GM12878 (cell line): Measurements from ENCODE around the gene DLG4. TPM values are rescaled to one million over a fixed set of nuclear protein-coding genes. Genes with fewer than 3 reads are reported as not detected.
A peak's percentile ranks its signal among the peaks of the same experiment; 100 is the strongest.

Experiments
- ATAC-seq: fragments of 200-7000 bp; cut with Tn5 transposase; 3 replicates; pipeline ENCODE4 v1.9.1; 2020; ENCODE audit warnings: mild to moderate bottlenecking, moderate library complexity
- BruUV-seq: library from RNA; stranded (reverse); fragments of 400-500 nt; replicated peaks from 2 replicates; lab custom pipeline; 2021; lab: Mats Ljungman, UMichigan
- CTCF ChIA-PET: fragments of 300-600 bp; sonication (Branson Sonifier 250); formaldehyde crosslinking; extraction: SDS; loops from one replicate; lab custom pipeline; 2021; ENCODE audit warnings: inconsistent platforms; lab: Yijun Ruan, JAX
- POLR2A ChIA-PET: fragments of 350-600 bp; formaldehyde crosslinking; extraction: SDS; loops from one replicate; lab custom pipeline; 2021; ENCODE audit warnings: inconsistent platforms; lab: Charles Lee
- RAD21 ChIA-PET: fragments of 300-600 bp; sonication (Branson Sonifier 250); formaldehyde crosslinking; loops from one replicate; lab custom pipeline; 2023; ENCODE audit warnings: antibody characterized with exemption; ENCODE audit not compliant: unreplicated experiment; lab: Charles Lee
- SMC1A ChIA-PET: fragments of 300-600 bp; sonication (Branson Sonifier 250); formaldehyde crosslinking; loops from one replicate; lab custom pipeline; 2023; ENCODE audit not compliant: unreplicated experiment, uncharacterized antibody; lab: Charles Lee
- DNase-seq: peaks from one replicate; pipeline ENCODE4 v3.0.0-alpha.2; 2011; ENCODE audit warnings: low read depth, low spot score
- FAIRE-seq: peaks from 3 replicates; lab custom pipeline; 2011; peaks lifted over from hg19 to GRCh38; lab: Jason Lieb, UNC
- H2AFZ ChIP-seq: 2 replicates; pipeline ENCODE4 v1.6.0; 2011; ENCODE audit warnings: low read depth, low read length, control low read depth; ENCODE audit not compliant: control insufficient read depth
- H3K27ac ChIP-seq: 2 replicates; pipeline ENCODE4 v1.5.1; 2011; ENCODE audit warnings: control low read depth; ENCODE audit not compliant: control insufficient read depth, insufficient read depth
- H3K27me3 ChIP-seq, 2 experiments: replicated peaks in 1 of 2; 2 replicates each; pipeline versions ENCODE4 v1.6.0 to v1.6.1; 2011; ENCODE audit warnings: low read length in 1 of 2; ENCODE audit not compliant: control insufficient read depth in 2 of 2, insufficient read depth in 2 of 2
- H3K36me3 ChIP-seq, 2 experiments: 2 replicates each; pipeline ENCODE4 v1.5.1; 2011; ENCODE audit warnings: low read length in 1 of 2; ENCODE audit not compliant: control insufficient read depth in 2 of 2, insufficient read depth in 2 of 2
- H3K4me1 ChIP-seq: 2 replicates; pipeline ENCODE4 v1.6.1; 2011; ENCODE audit warnings: mild to moderate bottlenecking, low read length, moderate library complexity, mixed read lengths; ENCODE audit not compliant: control insufficient read depth, insufficient read depth
- H3K4me2 ChIP-seq: 2 replicates; pipeline ENCODE4 v1.6.0; 2011; ENCODE audit warnings: control low read depth; ENCODE audit not compliant: control insufficient read depth, insufficient read depth
- H3K4me3 ChIP-seq: fragments of 200-600 bp; sonication (generic); 2 replicates; pipeline ENCODE4 v1.5.1; 2016
- H3K79me2 ChIP-seq: 2 replicates; pipeline ENCODE4 v1.6.0; 2011; ENCODE audit warnings: low read length; ENCODE audit not compliant: control insufficient read depth, insufficient read depth
- H3K9ac ChIP-seq: 2 replicates; pipeline ENCODE4 v1.8.0; 2011; ENCODE audit warnings: low read length, control low read depth, mixed read lengths; ENCODE audit not compliant: control insufficient read depth, insufficient read depth
- H3K9me3 ChIP-seq: replicated peaks from 3 replicates; pipeline ENCODE4 v1.5.1; 2011; ENCODE audit warnings: mild to moderate bottlenecking, low read length; ENCODE audit not compliant: control insufficient read depth, insufficient read depth
- H4K20me1 ChIP-seq: 2 replicates; pipeline ENCODE4 v1.6.0; 2011; ENCODE audit not compliant: control insufficient read depth, insufficient read depth
- ATF2 ChIP-seq: IDR thresholded peaks from 2 replicates; pipeline ENCODE4 v1.6.1; 2012; ENCODE audit warnings: low read length, inconsistent platforms
- BCLAF1 ChIP-seq: fragments of 450-650 bp; IDR thresholded peaks from 2 replicates; pipeline ENCODE4 v1.6.1; 2017; ENCODE audit warnings: antibody characterized with exemption, mild to moderate bottlenecking, moderate library complexity
- BHLHE40 ChIP-seq, 2 experiments: fragments of 450-650 bp in 1 of 2; IDR thresholded peaks; 2 replicates each; pipeline ENCODE4 v1.6.1; 2011 to 2017; ENCODE audit warnings: low read depth in 2 of 2, borderline replicate concordance in 1 of 2, improper control_type of control experiment in 1 of 2, low read length in 1 of 2, mild to moderate bottlenecking in 1 of 2
- EGR1 ChIP-seq, 2 experiments: IDR thresholded peaks; 1 replicate in 1 of 2; 2 replicates in 1 of 2; pipeline ENCODE4 v1.6.1; 2011 to 2012; ENCODE audit warnings: low read depth in 2 of 2, low read length in 2 of 2, borderline replicate concordance in 1 of 2, mild to moderate bottlenecking in 1 of 2, moderate library complexity in 1 of 2
- IKZF1 ChIP-seq: fragments of 450-650 bp; conservative IDR thresholded peaks from 2 replicates; pipeline ENCODE4 v1.6.1; 2017; ENCODE audit warnings: antibody characterized with exemption, mild to moderate bottlenecking
- PKNOX1 ChIP-seq: fragments of 450-650 bp; IDR thresholded peaks from 2 replicates; pipeline ENCODE4 v1.6.1; 2016; ENCODE audit warnings: mild to moderate bottlenecking
- POLR2A ChIP-seq: IDR thresholded peaks from 2 replicates; pipeline ENCODE4 v1.6.1; 2011; ENCODE audit warnings: low read depth, mild to moderate bottlenecking, low read length
- RUNX3 ChIP-seq: IDR thresholded peaks from 2 replicates; pipeline ENCODE4 v1.6.1; 2012; ENCODE audit warnings: low read length, inconsistent platforms
- SIX5 ChIP-seq: IDR thresholded peaks from 2 replicates; pipeline ENCODE4 v1.6.1; 2011; ENCODE audit warnings: mild to moderate bottlenecking, low read depth, low read length, moderate library complexity; ENCODE audit not compliant: severe bottlenecking
- SREBF2 ChIP-seq: IDR thresholded peaks from 2 replicates; pipeline ENCODE4 v1.6.1; 2012; ENCODE audit warnings: mild to moderate bottlenecking, low read length
- TCF12 ChIP-seq: IDR thresholded peaks from 2 replicates; pipeline ENCODE4 v1.6.1; 2011; ENCODE audit warnings: low read depth, mild to moderate bottlenecking, low read length
- WGBS: methylation state at CpG from one replicate; pipeline ENCODE4 v1.1.6; 2016; ENCODE audit warnings: low lambda C conversion rate; ENCODE audit not compliant: insufficient replicate concordance, insufficient coverage; ENCODE audit errors: missing lambda C conversion rate; 5-methylcytosine and 5-hydroxymethylcytosine counted together
- in situ Hi-C: fragments of 300-500 bp; cut with MboI; formaldehyde crosslinking; loops from 9 replicates; pipeline ENCODE4 v1.14.3; 2018; ENCODE audit warnings: mixed read lengths
- intact Hi-C: fragments of 100-400 bp; cut with micrococcal nuclease; formaldehyde crosslinking; loops from one replicate; pipeline ENCODE4 v1.14.2; 2022; ENCODE audit not compliant: unreplicated experiment
- polyA plus RNA-seq, 11 experiments: library from polyadenylated mRNA; depleted of rRNA in 4 of 11; unstranded in 6 of 11; stranded (reverse) in 5 of 11; fragments of >200 nt; fragmentation: Nextera tagmentation in 4 of 11; fragmentation: Illumina TruSeq in 1 of 11; extraction: Ambion mirVana in 4 of 11; extraction: Trizol in 1 of 11; gene quantifications; 1 replicate in 1 of 11; 2 replicates in 10 of 11; pipeline versions ENCODE4 v1.2.1 to v1.2.3, GENCODE V29; 2011 to 2016; ENCODE audit warnings: inconsistent platforms in 2 of 11, missing spikeins in 2 of 11, low read depth in 1 of 11
- total RNA-seq, 4 experiments: library from RNA; depleted of rRNA in 3 of 4; stranded (reverse); fragments of >200 nt in 3 of 4; fragmentation: Illumina TruSeq in 1 of 4; extraction: Trizol in 1 of 4; gene quantifications; 2 replicates each; pipeline versions ENCODE4 v1.2.1 to v1.2.3, GENCODE V29; 2013 to 2021
- TF ChIP-seq, protein P1 (sequence below): fragments of 150-350 bp; IDR thresholded peaks from 2 replicates; pipeline ENCODE4 v1.6.1; 2016; ENCODE audit warnings: low read depth, low read length

Gene DLG4
- total and polyA plus RNA-seq, 10 of the 15 experiments (the other 5 are each of a cell fraction or from before 2014, with no cell fraction given) = 0.07 to 4.1 (median 1.3) TPM

GRCh38 chr17:7250695-7251627 is 31.3 kb upstream of the DLG4 start:
- Histone ChIP-seq H3K27ac (peak overlapping the region; percentile 87), H3K9me3 (no peaks in the 10 kb centered on the region), H3K36me3 (peaks cover 6 to 16% of the 10 kb centered on the region in 2 experiments; a peak in 3 of 4 replicates), H3K4me2 (peak overlapping the region; percentile 89), H3K9ac (peak overlapping the region; percentile 91), H3K27me3 (no peaks in the 10 kb centered on the region), H3K4me3 (peak overlapping the region; percentile 90), H4K20me1 (no peaks in the 10 kb centered on the region), H3K4me1 (peaks cover 10% of the 10 kb centered on the region), H2AFZ (no peak overlapping the region), H3K79me2 (peaks cover 60% of the 10 kb centered on the region)
- RAD21 ChIA-PET = interaction anchor here (0.7 to 2.0 kb wide), 5 partner anchors 9 to 269 kb away, joined by 4 to 11 read pairs (median 5); partner anchors contain the start of genes ACADVL, DLG4, DVL2 and GABARAP
- under 1% methylated on average over 35 of the region's 55 CpGs for WGBS
- POLR2A ChIA-PET = interaction anchor here (1.0 to 4.4 kb wide), 4 partner anchors 12 to 62 kb away, joined by 3 to 99 read pairs (median 18); partner anchors contain the start of genes ACADVL, DLG4, DVL2 and GABARAP
- in situ Hi-C loops = no loop called here
- DNase-seq (no peak), FAIRE-seq (no peak), ATAC-seq (peak; percentile 26)
- no TSS peak for BruUV-seq
- intact Hi-C loops = loop anchor here (1.0 kb wide), 1 partner anchor 9 kb away; the partner anchor contains the start of gene GABARAP
- CTCF ChIA-PET = interaction anchor here (2.7 to 3.2 kb wide), 2 partner anchors 30 to 45 kb away, joined by 10 to 18 read pairs; partner anchors contain the start of genes ACADVL and DLG4
- SMC1A ChIA-PET = interaction anchor here (0.9 to 3.6 kb wide), 4 partner anchors 10 to 85 kb away, joined by 3 to 26 read pairs (median 10); partner anchors contain the start of genes ACADVL, ACAP1, GABARAP and PHF23
- TF ChIP-seq BCLAF1 (no peak), RUNX3 (no peak), BHLHE40 (IDR thresholded peaks at IDR 0.05; ENCODE audit: borderline replicate concordance in 1 of 2, low read depth in 2 of 2, low read length in 1 of 2) (peak in 1 of 2 experiments; percentile 21; a peak in 1 of 4 replicates), POLR2A (peak; percentile 55), ATF2 (no peak), PKNOX1 (peak; percentile 19; the same call in 1 of the 2 replicates), SREBF2 (no peak), TCF12 (no peak), SIX5 (no peak), EGR1 (IDR thresholded peaks at IDR 0.05; ENCODE audit: borderline replicate concordance in 1 of 2, low read depth in 2 of 2, low read length in 2 of 2) (0 out of 3 replicates have a peak, but pooled peaks of 1 of the 2 experiments have one; percentile 3), IKZF1 (no peak)
- TF ChIP-seq, protein P1, sequence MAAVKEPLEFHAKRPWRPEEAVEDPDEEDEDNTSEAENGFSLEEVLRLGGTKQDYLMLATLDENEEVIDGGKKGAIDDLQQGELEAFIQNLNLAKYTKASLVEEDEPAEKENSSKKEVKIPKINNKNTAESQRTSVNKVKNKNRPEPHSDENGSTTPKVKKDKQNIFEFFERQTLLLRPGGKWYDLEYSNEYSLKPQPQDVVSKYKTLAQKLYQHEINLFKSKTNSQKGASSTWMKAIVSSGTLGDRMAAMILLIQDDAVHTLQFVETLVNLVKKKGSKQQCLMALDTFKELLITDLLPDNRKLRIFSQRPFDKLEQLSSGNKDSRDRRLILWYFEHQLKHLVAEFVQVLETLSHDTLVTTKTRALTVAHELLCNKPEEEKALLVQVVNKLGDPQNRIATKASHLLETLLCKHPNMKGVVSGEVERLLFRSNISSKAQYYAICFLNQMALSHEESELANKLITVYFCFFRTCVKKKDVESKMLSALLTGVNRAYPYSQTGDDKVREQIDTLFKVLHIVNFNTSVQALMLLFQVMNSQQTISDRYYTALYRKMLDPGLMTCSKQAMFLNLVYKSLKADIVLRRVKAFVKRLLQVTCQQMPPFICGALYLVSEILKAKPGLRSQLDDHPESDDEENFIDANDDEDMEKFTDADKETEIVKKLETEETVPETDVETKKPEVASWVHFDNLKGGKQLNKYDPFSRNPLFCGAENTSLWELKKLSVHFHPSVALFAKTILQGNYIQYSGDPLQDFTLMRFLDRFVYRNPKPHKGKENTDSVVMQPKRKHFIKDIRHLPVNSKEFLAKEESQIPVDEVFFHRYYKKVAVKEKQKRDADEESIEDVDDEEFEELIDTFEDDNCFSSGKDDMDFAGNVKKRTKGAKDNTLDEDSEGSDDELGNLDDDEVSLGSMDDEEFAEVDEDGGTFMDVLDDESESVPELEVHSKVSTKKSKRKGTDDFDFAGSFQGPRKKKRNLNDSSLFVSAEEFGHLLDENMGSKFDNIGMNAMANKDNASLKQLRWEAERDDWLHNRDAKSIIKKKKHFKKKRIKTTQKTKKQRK = no peak
